Inflammatory macrophage treated with lipopolysaccharide for 1 hour (primary cell): ENCODE measurements around the gene CDK5.

Experiments used
- DNase-seq, 2 donors: peaks; one replicate each; pipeline ENCODE4 v3.0.0-alpha.2; 2020 to 2022

The CDK5 gene

DNA sequence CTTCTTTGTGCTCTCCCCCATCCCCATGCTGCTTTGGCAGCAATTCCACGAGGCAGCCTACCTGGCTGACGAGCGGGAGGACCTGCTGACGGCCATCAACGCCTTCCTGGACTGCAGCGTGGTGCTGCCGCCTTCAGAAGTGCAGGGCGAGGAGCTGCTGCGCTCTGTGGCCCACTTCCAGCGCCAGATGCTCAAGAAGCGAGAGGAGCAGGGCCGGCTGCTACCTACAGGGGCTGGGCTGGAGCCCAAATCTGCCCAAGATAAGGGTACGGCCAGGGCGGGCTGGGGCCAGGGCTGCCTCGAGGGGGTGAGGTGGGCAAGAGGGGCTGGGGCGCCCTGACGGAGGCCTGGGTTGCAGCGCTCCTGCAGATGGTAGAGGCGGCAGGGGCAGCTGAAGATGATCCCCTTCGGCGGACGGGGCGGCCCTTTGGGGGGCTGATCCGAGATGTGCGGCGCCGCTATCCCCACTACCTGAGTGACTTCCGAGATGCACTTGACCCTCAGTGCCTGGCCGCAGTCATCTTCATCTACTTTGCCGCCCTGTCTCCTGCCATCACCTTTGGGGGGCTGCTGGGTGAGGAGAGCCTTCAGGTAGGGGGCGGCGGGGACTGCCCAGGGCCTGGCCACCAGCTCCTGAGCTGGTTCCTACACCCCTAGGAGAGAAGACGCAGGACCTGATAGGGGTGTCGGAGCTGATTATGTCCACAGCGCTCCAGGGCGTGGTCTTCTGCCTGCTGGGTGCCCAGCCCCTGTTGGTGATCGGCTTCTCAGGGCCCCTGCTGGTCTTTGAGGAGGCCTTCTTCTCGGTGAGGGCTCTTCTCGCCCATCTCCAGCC, 13.6 kb upstream of the CDK5 start:
- no peak for DNase-seq

DNA sequence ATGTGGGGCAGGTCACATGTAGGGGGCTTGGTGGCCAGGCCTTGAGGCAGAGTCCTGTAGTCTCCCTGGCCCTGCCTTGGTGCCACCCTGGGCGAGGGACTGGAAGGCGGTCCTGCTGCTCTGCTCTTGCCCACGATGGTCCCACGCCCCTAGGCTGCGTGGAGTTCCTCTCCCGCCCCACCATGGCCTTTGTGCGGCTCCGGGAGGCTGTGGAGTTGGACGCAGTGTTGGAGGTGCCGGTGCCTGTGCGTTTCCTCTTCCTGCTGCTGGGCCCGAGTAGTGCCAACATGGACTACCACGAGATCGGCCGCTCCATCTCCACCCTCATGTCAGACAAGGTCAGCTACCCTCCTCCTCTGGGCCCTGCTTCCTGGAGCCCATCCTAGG, 12.9 kb upstream of the CDK5 start:
- DNase-seq = no peak

DNA sequence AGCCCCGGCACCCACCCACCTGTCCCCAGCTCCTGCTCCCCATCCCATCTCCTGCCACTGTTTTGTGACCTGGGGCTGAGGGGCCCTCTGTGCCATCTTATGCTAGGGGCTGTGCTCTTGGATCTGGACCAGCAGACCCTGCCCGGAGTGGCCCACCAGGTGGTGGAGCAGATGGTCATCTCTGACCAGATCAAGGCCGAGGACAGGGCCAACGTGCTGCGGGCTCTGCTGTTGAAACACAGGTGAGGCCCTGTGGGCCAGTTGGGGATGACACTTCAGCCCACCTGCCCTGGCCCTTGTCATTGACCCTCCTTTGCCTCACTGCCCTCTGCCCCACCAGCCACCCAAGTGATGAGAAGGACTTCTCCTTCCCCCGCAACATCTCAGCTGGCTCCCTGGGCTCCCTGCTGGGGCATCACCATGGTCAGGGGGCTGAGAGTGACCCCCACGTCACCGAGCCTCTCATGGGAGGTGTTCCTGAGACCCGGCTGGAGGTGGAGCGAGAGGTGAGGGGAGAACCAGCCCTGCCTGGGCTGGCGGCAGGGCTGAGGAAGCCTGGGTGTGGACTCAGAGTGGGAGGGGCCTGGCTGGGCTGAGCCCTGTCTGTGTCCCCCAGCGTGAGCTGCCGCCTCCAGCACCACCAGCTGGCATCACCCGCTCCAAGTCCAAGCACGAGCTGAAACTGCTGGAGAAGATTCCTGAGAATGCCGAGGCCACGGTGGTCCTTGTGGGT, 12.3 kb upstream of the CDK5 start:
- no peak for DNase-seq

DNA sequence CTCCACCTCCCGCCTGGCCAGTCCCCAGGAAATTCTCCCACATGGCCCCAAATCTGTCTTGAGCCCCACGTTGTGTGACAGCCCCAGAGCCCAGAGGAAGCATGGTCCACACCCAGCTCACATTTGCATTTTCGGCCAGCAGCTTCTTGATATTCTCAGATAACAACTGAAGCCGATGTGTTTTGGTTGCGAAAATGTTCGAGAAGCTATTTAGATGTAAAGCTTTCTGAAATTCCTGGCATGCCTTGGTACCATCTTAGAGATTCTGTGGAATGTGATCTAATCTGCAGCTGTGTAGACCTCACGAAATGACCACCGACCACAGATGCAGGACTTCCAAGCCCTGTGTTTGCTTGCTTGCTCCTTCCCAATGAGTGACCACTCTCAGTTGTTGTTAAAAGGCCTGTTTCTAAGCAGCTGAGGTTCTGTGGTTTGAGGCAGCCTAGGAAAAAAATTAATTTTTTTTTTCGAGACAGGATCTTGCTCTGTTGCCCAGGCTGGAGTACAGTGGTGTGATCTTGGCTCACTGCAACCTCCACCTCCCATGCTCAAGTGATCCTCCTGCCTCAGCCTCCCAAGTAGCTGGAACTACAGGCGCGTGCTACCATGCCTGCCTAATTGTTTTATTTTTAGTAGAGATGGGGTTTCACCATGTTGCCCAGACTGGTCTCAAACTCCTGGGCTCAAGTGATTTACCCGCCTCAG, 10.5 kb upstream of the CDK5 start:
- DNase-seq = no peak

DNA sequence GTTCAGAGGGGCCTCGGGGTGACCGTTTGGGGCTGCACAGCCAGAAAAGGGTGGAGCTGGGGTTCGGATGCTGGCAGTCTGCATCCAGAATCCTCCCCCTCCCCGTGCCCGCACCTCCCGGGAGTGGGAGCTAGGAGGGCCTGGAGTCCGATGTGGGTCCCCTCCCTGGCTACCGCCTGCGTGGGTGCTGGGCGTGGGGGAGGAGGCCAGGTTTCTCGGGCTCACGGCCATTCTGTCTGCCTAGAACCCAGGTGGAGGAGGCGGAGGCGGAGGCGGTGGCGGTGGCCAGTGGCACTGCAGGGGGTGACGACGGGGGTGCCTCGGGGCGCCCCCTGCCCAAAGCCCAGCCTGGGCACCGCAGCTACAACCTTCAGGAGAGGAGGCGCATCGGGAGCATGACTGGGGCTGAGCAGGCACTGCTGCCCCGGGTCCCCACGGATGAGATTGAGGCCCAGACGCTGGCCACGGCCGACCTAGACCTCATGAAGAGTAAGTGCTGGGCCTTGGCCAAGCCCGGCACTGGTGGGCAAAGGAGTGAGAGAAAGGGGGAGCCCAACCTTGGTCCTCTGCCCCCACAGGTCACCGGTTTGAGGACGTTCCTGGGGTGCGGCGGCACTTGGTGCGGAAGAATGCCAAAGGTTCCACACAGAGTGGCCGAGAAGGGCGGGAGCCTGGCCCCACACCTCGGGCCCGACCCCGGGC, 8.7 kb upstream of the CDK5 start:
- no peak for DNase-seq

DNA sequence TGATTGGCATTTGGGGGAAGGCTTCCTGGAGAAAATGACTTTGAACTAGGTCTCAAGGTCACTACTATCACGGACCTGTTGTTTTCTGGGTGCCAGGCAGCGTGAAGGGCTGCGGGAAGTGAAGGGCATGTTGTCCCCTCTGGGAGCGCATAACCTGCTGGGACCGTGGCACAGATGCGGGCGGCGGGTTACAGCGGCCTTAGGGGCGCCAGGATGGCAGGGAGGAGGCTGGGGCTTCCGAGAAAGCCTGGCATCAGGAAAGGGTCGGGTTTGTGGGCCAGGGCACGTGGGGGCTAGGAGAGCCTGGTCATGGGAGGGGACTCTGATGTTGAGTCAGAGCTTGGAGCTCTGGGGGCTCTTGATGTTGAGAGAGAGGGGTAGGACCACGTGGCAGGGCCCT, 7.8 kb upstream of the CDK5 start:
- DNase-seq = no peak

DNA sequence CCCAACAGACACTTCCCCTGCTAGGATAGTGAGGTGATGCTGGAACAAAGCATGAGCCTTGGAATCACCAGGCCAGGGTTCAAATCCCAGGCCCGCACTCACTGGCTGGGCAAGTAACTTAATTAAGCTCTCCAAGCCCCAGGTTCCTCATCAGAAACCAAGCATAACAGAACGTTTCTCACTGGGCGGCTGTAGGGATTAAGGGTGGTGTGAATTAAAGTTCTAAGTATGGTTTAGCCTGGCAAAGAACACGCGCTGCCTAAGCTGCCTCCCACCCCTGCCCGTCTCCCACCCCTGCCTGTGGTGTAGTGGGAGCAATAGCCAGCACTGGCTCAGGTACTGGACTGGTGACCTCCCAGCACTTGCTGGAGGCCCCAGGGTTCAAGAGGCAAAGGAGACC, 7.3 kb upstream of the CDK5 start:
- no peak for DNase-seq

DNA sequence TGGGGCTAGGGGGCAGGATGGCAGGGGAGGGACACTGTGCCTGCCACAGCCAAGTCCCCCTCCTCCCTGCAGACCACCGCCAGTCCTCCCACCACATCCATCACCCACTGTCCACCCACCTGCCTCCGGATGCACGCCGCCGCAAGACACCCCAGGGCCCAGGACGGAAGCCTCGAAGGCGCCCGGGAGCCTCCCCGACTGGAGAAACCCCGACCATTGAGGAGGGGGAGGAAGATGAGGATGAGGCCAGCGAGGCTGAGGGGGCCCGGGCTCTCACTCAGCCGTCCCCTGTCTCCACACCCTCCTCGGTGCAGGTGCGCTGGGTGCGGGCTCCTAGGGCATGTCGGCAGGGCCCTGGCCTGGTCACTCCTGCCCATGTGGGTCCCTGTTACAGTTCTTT, 6.8 kb upstream of the CDK5 start:
- no peak for DNase-seq

DNA sequence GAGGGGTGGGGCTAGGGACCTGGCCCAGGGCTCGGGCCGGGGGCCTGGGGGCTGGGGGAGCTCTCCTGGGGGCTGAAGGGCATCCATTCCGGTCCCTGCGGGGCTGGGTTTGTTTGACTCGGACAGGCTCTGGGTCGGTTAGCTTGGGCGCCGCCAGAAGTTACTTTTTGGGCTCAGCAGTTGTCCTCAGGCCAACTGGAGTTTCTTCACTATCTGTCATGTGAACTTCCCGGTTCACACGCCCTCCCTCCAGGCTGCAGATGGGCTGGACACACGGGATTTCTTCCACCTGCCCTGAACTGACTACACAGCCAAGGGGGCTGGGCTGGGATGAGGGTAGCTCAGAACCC, 5.5 kb upstream of the CDK5 start:
- DNase-seq = no peak

DNA sequence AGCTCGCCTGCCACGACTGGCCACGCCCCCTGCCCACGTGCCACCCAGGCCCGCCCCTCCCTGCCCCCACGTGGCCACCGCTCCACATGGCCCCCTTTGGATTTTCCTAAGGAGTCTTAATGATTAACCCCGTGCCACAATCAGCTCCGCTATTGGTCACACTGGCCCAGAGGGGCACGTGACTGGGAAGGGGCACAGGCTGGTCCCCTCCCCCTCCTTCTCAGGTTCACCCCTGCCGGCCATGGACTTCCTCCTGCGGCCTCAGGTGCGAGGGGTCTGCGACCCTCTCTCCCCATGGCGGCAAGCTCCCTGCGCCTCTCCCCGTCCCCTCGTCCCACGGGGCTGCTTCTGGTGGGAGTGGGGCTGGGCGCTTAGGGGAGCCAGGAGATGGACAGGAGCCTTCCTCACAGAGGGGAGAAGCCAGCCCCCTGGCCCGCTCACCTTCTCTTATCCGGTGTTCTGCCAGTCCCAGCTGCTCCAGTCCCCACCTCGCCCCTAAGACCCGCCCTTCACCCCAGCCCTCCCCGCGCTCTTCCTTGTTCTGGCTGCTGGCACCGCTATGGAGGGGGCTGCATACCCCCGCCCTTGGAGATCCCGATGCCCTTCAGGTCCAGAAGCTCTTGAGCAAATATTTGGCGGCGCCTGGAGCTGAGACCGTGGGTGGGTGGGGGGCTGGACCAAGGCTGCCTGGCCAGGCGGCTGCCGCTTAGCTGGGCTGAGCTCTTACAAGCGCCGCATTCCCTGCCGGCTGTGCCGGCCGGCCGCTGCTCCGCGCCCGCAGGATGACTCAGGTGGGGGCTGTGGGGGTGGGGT, 4.9 kb upstream of the CDK5 start:
- no peak for DNase-seq

DNA sequence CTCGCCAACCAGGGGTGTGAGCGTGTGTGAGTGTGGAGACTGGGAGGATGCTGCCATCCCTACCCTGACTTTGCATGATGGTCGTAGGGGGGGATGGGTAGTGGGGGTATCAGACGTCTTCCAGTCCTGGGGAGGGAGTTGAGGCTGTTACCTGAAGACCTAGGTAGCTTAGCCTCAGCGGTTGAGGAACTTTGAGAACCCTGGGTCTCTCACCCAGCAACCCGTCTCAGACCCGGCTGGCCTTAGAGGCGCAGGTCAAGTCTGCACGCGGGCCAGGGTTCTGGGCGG, 4.4 kb upstream of the CDK5 start:
- DNase-seq = no peak

DNA sequence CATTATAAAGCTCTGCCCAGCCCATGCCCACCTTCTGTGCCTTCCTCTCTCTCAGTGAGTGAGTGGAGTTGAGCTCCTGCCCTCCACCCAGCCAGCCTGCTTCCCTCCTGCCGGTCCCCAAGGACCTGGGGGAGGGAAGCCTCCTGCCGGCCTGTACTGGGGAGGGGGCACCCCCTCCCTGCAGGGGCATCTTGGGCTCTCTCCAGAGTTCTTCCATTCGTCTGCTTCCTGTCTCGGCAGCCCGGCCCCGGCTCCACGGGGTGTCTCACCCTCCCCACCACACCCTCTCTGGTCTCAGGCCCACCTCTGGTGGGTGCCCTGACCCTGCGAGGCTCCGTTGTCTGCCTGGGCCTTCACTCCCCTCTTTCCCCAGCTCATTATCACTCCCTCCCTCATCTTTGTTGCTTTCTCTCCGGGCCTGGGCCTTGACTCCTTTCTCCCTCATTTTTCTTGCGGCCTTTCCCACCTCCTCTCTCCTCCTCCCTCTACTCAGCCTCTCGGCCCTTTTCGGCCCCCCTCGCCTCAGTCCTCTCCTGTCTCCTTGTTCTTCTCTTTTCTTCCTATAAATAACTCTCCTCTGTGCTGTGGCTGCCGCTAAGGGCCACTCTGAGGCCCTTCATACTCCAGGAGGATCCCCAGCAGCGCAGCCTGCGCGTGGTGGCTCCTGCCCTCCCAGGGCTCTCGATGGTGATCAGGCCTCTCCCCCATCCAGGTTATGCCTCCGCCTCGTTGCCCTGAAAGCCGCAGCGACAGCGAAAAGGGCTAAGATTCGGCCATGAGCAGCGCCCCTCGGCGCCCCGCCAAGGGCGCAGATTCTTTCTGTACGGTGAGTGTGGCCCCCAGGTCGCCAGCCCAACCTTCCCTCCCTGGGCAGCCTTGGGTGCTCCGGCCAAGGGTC, 3.8 kb upstream of the CDK5 start:
- no peak for DNase-seq

DNA sequence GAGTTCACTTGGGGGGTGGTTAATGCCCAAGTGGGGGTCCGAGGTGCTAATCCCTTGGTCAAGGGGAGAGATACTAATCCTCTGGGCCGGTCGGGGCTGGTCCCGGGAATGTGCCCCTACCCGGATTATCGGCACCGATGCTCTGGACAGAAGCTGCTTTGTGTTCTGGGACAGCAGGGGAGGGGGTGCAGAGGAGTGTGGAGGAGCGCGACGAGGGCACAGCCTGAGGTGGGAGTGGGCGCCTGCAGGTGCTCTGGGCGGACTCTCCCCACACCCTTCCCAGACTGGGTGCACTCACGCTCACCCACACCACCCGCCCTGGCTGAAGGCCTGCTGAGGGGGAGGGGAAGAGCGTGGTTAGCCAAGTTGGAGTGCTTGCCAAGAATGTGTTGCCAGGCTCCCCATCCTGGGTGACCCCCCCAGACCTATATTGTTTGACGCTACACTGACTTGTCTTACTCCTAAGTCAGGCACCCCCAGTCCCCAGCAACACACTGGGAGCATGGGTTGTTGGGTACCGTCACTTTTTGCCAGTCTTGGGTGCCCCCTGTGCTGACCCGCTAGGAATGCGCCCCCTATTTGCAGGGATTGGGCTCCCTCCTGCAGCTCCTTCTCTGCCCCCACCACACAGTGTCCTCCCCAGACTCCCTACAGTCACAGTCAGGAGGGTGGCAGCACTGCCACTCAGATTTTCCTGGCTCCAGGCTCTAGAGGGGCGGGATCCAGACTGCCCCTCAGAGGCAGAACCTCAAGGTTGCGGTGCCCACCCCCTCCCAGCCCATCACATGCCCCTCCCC, 2.9 kb upstream of the CDK5 start:
- DNase-seq = peak in 1 of 2 donors; percentile 4

DNA sequence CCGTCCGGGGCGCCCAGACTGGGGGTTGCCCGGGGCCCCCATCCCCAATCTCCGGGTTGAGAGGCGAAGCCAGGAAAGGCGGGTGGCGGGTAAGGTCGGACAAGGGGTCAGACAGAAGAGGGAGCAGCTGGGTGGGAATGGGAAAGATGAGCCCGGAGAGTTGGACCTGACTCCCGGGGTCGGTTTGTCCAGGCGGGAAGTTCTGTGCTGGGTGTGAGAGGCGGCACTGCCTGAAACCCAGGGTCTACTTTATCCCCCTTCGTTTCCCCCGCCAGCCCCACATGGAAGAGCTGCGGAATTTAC, 2.4 kb upstream of the CDK5 start:
- DNase-seq = no peak

DNA sequence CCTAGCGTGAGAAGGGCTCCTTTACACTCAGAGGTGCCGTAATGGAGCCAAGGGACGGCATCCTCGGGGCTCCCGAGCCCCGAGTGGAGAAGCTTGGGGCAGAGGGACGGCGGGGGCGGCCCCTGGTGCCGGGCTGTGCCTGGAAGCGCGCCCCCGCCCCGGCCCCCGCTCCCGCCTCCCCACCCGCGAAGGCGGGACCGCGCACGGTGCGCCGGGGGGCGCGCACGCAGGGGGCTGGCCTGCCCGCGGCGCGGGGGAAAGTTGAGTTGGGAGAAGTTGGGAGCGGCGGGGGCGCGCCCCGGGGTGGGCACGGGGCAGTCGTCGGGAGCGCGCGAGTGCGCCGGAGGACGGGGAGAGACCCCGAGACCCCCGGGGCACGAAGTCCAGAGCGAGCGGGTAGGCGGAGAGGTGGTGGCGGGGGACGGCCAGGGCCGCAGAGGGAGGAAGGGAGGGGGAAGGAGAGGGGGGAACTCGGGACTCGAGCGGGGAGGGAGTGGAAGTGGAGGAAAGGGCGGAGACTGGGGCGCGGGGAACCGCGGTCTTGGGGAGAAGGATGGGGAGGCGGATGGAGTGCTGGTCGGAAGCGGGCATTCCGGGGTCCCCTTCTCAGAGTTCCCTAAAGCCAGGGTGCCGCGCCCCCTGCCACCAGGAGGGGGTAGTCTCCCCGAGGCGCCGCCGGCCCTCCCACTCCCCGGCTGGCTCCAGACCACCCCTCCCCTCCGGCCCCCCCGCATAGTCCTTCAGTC, 1.8 kb upstream of the CDK5 start, which contains the start of gene SLC4A2:
Gene SLC4A2 (plus strand): TSS at position 223 of the 746 bp plus-strand sequence. CDS start 2,399 bp downstream, outside the sequence.
- DNase-seq = peak; percentile 29 to 51

DNA sequence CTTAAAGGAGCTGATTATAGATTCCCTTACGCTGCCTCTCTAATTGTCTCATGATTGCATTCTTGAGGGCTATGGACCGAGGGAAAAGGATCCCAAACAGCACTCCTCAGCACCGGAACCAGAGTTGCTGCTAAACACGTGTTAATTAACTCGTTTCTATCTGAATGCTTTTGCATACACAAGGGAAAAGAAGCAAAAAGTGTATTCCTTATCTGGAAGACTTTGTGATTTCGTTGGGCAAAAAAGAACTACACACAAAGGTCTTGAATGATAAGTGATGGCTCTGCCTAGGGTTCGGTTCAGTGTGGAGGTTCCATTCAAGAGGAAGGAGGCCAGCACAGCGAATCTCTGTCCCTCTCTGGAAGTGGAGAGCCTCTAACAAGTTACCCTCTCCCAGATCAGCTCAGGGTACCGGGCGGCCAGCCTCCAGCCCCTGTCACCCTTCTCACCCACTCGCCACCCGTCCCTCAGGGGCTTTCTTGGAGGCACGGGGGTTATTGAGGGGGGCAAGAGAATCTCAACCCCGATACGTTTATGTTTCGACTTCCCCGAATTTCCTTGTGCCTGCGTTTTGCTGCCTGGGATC, 1.2 kb upstream of the CDK5 start:
- peak in 1 of 2 donors; percentile 19 for DNase-seq

DNA sequence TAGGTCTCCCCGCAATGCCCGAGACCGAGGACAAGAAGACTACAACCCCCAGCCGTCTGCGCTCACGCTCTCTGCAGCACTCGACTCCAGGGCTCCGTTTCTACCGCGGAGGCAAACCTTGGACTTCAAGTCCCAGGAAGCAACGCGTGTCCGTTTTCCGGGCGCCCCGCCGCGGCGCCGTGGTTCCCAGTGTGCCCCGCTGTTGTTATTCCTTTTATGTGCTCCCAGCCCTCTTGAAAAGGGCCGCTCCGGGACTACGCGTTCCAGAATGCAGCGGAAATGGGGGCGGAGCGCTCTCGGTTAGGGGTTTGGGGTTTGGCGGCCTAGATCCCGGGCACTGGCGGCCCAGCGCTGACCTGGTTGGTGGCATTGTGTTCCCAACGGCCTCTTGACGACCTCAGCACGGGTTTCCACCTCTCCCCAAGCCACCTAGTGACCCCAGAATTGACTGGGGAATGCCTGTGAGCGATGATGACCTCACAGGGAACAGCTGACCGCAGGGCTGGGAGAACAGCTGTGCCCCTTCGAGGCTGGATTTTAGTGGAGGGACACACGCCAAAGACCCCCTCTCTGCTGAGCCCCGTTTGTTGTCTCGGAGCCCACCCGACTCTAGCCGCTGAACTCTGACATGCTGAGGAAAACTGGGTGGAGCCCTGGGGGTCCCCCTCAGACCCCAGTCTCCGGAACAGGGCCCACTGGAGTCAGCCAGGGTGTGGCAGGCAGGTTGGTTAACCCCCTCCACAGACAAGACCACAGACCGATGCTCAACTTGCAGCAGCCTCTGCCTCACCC, 488 bp upstream of the CDK5 start:
- peak; percentile 98 to 99 for DNase-seq

DNA sequence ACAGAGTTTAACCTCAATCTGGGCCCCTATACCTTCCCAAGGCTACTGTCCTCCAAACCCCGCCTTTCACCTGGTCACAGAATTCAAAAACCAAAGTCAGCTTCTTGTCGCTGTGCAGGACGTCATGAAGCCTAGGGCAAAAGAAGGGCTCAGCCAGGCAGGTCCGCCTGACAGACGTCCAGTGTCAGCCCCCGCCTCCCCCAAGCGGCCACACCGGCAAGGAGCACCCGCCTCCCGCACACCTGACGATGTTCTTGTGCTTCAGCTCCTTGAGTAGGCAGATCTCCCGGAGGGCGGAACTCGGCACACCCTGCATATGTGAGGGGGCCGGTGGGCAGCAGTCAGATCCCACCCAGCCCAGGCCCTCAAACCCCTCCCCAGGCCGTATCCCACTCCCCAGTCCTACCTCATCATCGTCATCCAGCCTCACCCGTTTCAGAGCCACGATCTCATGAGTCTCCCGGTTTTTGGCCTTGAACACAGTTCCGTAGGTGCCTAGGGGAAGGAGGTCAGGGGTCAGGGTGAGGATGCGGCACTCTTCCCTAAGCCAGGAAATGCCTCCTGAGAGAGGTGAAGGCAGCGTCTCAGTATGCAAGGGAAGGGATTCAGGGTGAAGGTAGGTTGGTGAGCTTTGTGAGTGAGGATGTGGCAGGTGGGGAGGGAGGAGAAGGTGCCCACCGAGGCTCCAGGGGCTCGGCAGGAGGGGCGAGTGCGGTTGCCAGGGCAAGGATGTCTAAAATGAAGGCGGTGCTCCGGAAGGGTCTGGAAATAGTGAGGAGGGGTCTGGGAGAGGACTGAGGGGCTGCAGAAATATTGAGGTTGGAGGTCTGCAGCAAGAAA, 811 bp downstream of the CDK5 start:
- no peak for DNase-seq
